Measurements from ENCODE around the gene TLN1.

TLN1 gene

GRCh38 chr9:35732185-35732799 is at the start of gene TLN1, which contains the start of gene CREB3:
TSS of gene TLN1 (minus strand) at chr9:35732195. CDS start at chr9:35725694, 6,501 bp downstream.
TSS of gene CREB3 (plus strand) at chr9:35732666. CDS start at chr9:35732773, 107 bp downstream.
- peak; percentile 95 for DNase-seq (ENCODE audit: low spot score)

- no peak for DNase-seq (ENCODE audit: low spot score)
Observed at GRCh38 chr9:35781066-35781465, 49.1 kb upstream of the TLN1 start.

- no peak for DNase-seq (ENCODE audit: low spot score)
Observed at GRCh38 chr9:35778496-35778895, 46.5 kb upstream of the TLN1 start.

GRCh38 chr9:35776018-35776417 is 44.0 kb upstream of the TLN1 start:
- no peak for DNase-seq (ENCODE audit: low spot score)

- no peak for DNase-seq (ENCODE audit: low spot score)
Observed at GRCh38 chr9:35774907-35775635, 43.1 kb upstream of the TLN1 start.

GRCh38 chr9:35771943-35772342 is 39.9 kb upstream of the TLN1 start:
- no peak for DNase-seq (ENCODE audit: low spot score)

GRCh38 chr9:35771534-35771933 is 39.5 kb upstream of the TLN1 start:
- no peak for DNase-seq (ENCODE audit: low spot score)

GRCh38 chr9:35771075-35771433 is 39.1 kb upstream of the TLN1 start:
- DNase-seq (ENCODE audit: low spot score) = no peak

GRCh38 chr9:35769763-35770162 is 37.8 kb upstream of the TLN1 start:
- DNase-seq (ENCODE audit: low spot score) = no peak

- no peak for DNase-seq (ENCODE audit: low spot score)
Observed at GRCh38 chr9:35767458-35767857, 35.5 kb upstream of the TLN1 start.

GRCh38 chr9:35766997-35767396 is 35.0 kb upstream of the TLN1 start:
- no peak for DNase-seq (ENCODE audit: low spot score)

- no peak for DNase-seq (ENCODE audit: low spot score)
Observed at GRCh38 chr9:35763803-35764202, 31.8 kb upstream of the TLN1 start.

- DNase-seq (ENCODE audit: low spot score) = no peak
Observed at GRCh38 chr9:35763181-35763580, 31.2 kb upstream of the TLN1 start.

GRCh38 chr9:35760651-35761050 is 28.7 kb upstream of the TLN1 start:
- DNase-seq (ENCODE audit: low spot score) = no peak

- DNase-seq (ENCODE audit: low spot score) = no peak
Observed at GRCh38 chr9:35759795-35760194, 27.8 kb upstream of the TLN1 start.

GRCh38 chr9:35758475-35759050 is 26.6 kb upstream of the TLN1 start:
- DNase-seq (ENCODE audit: low spot score) = no peak

GRCh38 chr9:35757892-35758275 is 25.9 kb upstream of the TLN1 start:
- no peak for DNase-seq (ENCODE audit: low spot score)

GRCh38 chr9:35757226-35757891 is 25.4 kb upstream of the TLN1 start:
- no peak for DNase-seq (ENCODE audit: low spot score)

GRCh38 chr9:35756275-35757225 is 24.6 kb upstream of the TLN1 start:
- peak; percentile 40 for DNase-seq (ENCODE audit: low spot score)

GRCh38 chr9:35755071-35755470 is 23.1 kb upstream of the TLN1 start:
- no peak for DNase-seq (ENCODE audit: low spot score)

GRCh38 chr9:35754264-35754663 is 22.3 kb upstream of the TLN1 start, which contains the start of gene MSMP:
TSS of gene MSMP (minus strand) at chr9:35754276. CDS start at chr9:35754129, 147 bp downstream.
- no peak for DNase-seq (ENCODE audit: low spot score)

- DNase-seq (ENCODE audit: low spot score) = no peak
Observed at GRCh38 chr9:35753466-35753865, 21.5 kb upstream of the TLN1 start.
